HepG2 (cell line): ENCODE measurements around the gene ZNF428. TPM values are rescaled to one million over a fixed set of nuclear protein-coding genes. Genes with fewer than 3 reads are reported as not detected.

Source experiments
- ATAC-seq: fragments of 200-7000 bp; cut with Tn5 transposase; 3 replicates; pipeline ENCODE4 v1.9.1; 2020; ENCODE audit warnings: mild to moderate bottlenecking, moderate library complexity
- Bru-seq: library from RNA; stranded (reverse); fragments of 400-500 nt; gene quantifications from one replicate; lab custom pipeline; 2021; lab: Mats Ljungman, UMichigan
- BruChase-seq, 2 experiments: library from RNA; stranded (reverse); fragments of 400-500 nt; gene quantifications; one replicate each; lab custom pipeline; 2021; lab: Mats Ljungman, UMichigan
- BruUV-seq: library from RNA; stranded (reverse); fragments of 400-500 nt; replicated peaks from 2 replicates; lab custom pipeline; 2021; lab: Mats Ljungman, UMichigan
- CTCF ChIA-PET: fragments of 300-600 bp; formaldehyde crosslinking; extraction: SDS; loops from one replicate; lab custom pipeline; 2021; ENCODE audit warnings: low total read pairs, inconsistent platforms, low intra/inter-chr PET ratio; lab: Yijun Ruan, JAX
- POLR2A ChIA-PET: fragments of 350-600 bp; sonication (Branson Sonifier 250); formaldehyde crosslinking; loops from one replicate; lab custom pipeline; 2020; ENCODE audit warnings: antibody characterized with exemption, inconsistent platforms; lab: Yijun Ruan, JAX
- DNase-seq: peaks from one replicate; pipeline ENCODE4 v3.0.0-alpha.2; 2015; ENCODE audit warnings: low spot score
- FAIRE-seq: peaks from 3 replicates; lab custom pipeline; 2011; peaks lifted over from hg19 to GRCh38; lab: Jason Lieb, UNC
- H2AFZ ChIP-seq: one replicate; pipeline ENCODE4 v1.6.1; 2011; ENCODE audit warnings: low read length, inconsistent platforms
- H3K27ac ChIP-seq: fragments of 300-600 bp; 3 replicates; pipeline ENCODE4 v1.8.0; 2011; ENCODE audit warnings: mixed run types, mild to moderate bottlenecking, mixed read lengths, low read length, inconsistent platforms; ENCODE audit not compliant: insufficient read depth; ENCODE audit errors: extremely low read length
- H3K27me3 ChIP-seq, 2 experiments: fragments of 200-600 bp in 1 of 2; 2 replicates in 1 of 2; 3 replicates in 1 of 2; pipeline versions ENCODE4 v1.6.0 to v1.8.0; 2011; ENCODE audit warnings: low read length in 2 of 2, mild to moderate bottlenecking in 2 of 2, moderate library complexity in 2 of 2, inconsistent platforms in 1 of 2; ENCODE audit not compliant: insufficient read depth in 2 of 2, control insufficient read depth in 1 of 2
- H3K36me3 ChIP-seq, 2 experiments: fragments of 200-600 bp in 1 of 2; replicated peaks in 1 of 2; 2 replicates in 1 of 2; 3 replicates in 1 of 2; pipeline versions ENCODE4 v1.5.1 to v1.8.0; 2011; ENCODE audit warnings: low read length in 2 of 2, inconsistent platforms in 1 of 2; ENCODE audit not compliant: insufficient read depth in 2 of 2, control insufficient read depth in 1 of 2
- H3K4me1 ChIP-seq: 2 replicates; pipeline ENCODE4 v1.5.1; 2012; ENCODE audit warnings: low read length, inconsistent platforms; ENCODE audit not compliant: insufficient read depth
- H3K4me2 ChIP-seq: 2 replicates; pipeline ENCODE4 v1.6.0; 2011; ENCODE audit warnings: low read depth, low read length, inconsistent platforms
- H3K4me3 ChIP-seq, 3 experiments: fragments of 200-600 bp in 1 of 3; sonication (generic), shearing (Covaris generic) in 1 of 3; replicated peaks in 1 of 3; 2 replicates each; pipeline ENCODE4 v1.5.1; 2011 to 2016; ENCODE audit warnings: low read length in 3 of 3, inconsistent platforms in 2 of 3, low read depth in 2 of 3, mild to moderate bottlenecking in 2 of 3, control low read depth in 1 of 3, mixed read lengths in 1 of 3; ENCODE audit not compliant: insufficient read depth in 1 of 3
- H3K79me2 ChIP-seq: one replicate; pipeline ENCODE4 v1.6.1; 2011; ENCODE audit warnings: low read length, inconsistent platforms; ENCODE audit not compliant: insufficient read depth
- H3K9ac ChIP-seq: 2 replicates; pipeline ENCODE4 v1.6.0; 2011; ENCODE audit warnings: mild to moderate bottlenecking, low read depth, low read length, inconsistent platforms; ENCODE audit not compliant: insufficient read depth
- H3K9me3 ChIP-seq: 2 replicates; pipeline ENCODE4 v1.5.1; 2012; ENCODE audit warnings: mild to moderate bottlenecking, low read length
- H4K20me1 ChIP-seq: 2 replicates; pipeline ENCODE4 v1.6.0; 2011; ENCODE audit warnings: inconsistent platforms, mild to moderate bottlenecking, low read length, moderate library complexity; ENCODE audit not compliant: insufficient read depth
- ARNTL ChIP-seq: sonication (generic); formaldehyde crosslinking; IDR thresholded peaks from 2 replicates; pipeline ENCODE4 v1.4.0; 2020; ENCODE audit warnings: mild to moderate bottlenecking, missing genetic modification reagents
- ATRX ChIP-seq: sonication (generic); formaldehyde crosslinking; IDR thresholded peaks from 2 replicates; pipeline ENCODE4 v1.4.0; 2020; ENCODE audit warnings: missing genetic modification reagents, borderline replicate concordance
- CAMTA2 ChIP-seq: sonication (generic); formaldehyde crosslinking; IDR thresholded peaks from 2 replicates; pipeline ENCODE4 v1.4.0; 2020; ENCODE audit warnings: mild to moderate bottlenecking, missing genetic modification reagents, borderline replicate concordance
- ELF1 ChIP-seq: sonication (generic); formaldehyde crosslinking; IDR thresholded peaks from 2 replicates; pipeline ENCODE4 v1.4.0; 2020; ENCODE audit warnings: missing genetic modification reagents
- FOXA1 ChIP-seq, 2 experiments: fragments of 450-650 bp in 1 of 2; sonication (generic) in 1 of 2; formaldehyde crosslinking in 1 of 2; IDR thresholded peaks; 2 replicates each; pipeline versions ENCODE4 v1.4.0 to v1.6.1; 2016 to 2020; ENCODE audit warnings: missing genetic modification reagents in 1 of 2
- FOXC1 ChIP-seq: sonication (generic); formaldehyde crosslinking; IDR thresholded peaks from 2 replicates; pipeline ENCODE4 v1.8.0; 2022; ENCODE audit warnings: mild to moderate bottlenecking, missing genetic modification reagents, borderline replicate concordance
- HMG20A ChIP-seq: IDR thresholded peaks from 2 replicates; pipeline ENCODE4 v1.6.1; 2016; ENCODE audit warnings: borderline replicate concordance
- MXD1 ChIP-seq: sonication (generic); formaldehyde crosslinking; IDR thresholded peaks from 2 replicates; pipeline ENCODE4 v1.4.0; 2020; ENCODE audit warnings: mild to moderate bottlenecking, missing genetic modification reagents
- PBX3 ChIP-seq: sonication (generic); formaldehyde crosslinking; IDR thresholded peaks from 2 replicates; pipeline ENCODE4 v1.8.1; 2023; ENCODE audit warnings: missing genetic modification reagents, inconsistent platforms, borderline replicate concordance
- RBM39 ChIP-seq: fragments of 200-400 bp; formaldehyde crosslinking; IDR thresholded peaks from one replicate; pipeline ENCODE4 v1.6.1; 2018; ENCODE audit warnings: antibody characterized with exemption, mild to moderate bottlenecking, low read depth, low read length; ENCODE audit not compliant: poor library complexity, severe bottlenecking
- SALL1 ChIP-seq: sonication (generic); formaldehyde crosslinking; IDR thresholded peaks from 2 replicates; pipeline ENCODE4 v1.8.0; 2022; ENCODE audit warnings: mild to moderate bottlenecking, missing genetic modification reagents
- SP140L ChIP-seq: sonication (generic); formaldehyde crosslinking; IDR thresholded peaks from 2 replicates; pipeline ENCODE4 v1.4.0; 2020; ENCODE audit warnings: missing genetic modification reagents, borderline replicate concordance
- ZNF556 ChIP-seq: sonication (generic); formaldehyde crosslinking; IDR thresholded peaks from 2 replicates; pipeline ENCODE4 v1.4.0; 2020; ENCODE audit warnings: mild to moderate bottlenecking, missing genetic modification reagents, borderline replicate concordance
- ZNF776 ChIP-seq: sonication (generic); formaldehyde crosslinking; IDR thresholded peaks from 2 replicates; pipeline ENCODE4 v1.4.0; 2020; ENCODE audit warnings: mild to moderate bottlenecking, missing genetic modification reagents
- WGBS: methylation state at CpG from one replicate; pipeline ENCODE4 v1.1.6; 2017; ENCODE audit warnings: low lambda C conversion rate; 5-methylcytosine and 5-hydroxymethylcytosine counted together
- in situ Hi-C: cut with HindIII; loops from 2 replicates; pipeline ENCODE4 v1.10.0; 2017; ENCODE audit warnings: low pct_unique_long_range_greater_than_20kb; ENCODE audit not compliant: extremely low pct_ligation_motif_present
- intact Hi-C: fragments of 100-400 bp; cut with micrococcal nuclease; formaldehyde crosslinking; loops from one replicate; pipeline ENCODE4 v1.10.0; 2022; ENCODE audit not compliant: unreplicated experiment
- long read RNA-seq, 2 experiments: library from RNA in 1 of 2; library from polyadenylated mRNA in 1 of 2; stranded (forward) in 1 of 2; unstranded in 1 of 2; transcript quantifications; one replicate each; pipeline ENCODE4 v2.0.0, GENCODE V29; 2019 to 2022
- polyA minus RNA-seq, 3 experiments: library from RNA; depleted of rRNA, polyadenylated mRNA; stranded (reverse); fragments of >200 nt; gene quantifications; 2 replicates each; pipeline ENCODE4 v1.2.3, GENCODE V29; 2011; ENCODE audit warnings: low replicate concordance in 1 of 3
- polyA plus RNA-seq, 8 experiments: library from polyadenylated mRNA; depleted of rRNA in 3 of 8; stranded (reverse) in 7 of 8; unstranded in 1 of 8; fragments of >200 nt; fragmentation: Illumina TruSeq in 4 of 8; extraction: Trizol in 4 of 8; gene quantifications; 2 replicates each; pipeline versions ENCODE4 v1.2.1 to v1.2.3, GENCODE V29; 2011 to 2016; ENCODE audit warnings: low read depth in 4 of 8, missing spikeins in 1 of 8, mixed read lengths in 1 of 8; ENCODE audit not compliant: insufficient read depth in 1 of 8
- total RNA-seq, 5 experiments: library from RNA; depleted of rRNA; stranded (reverse); fragments of >200 nt; fragmentation: Illumina TruSeq; extraction: Trizol; gene quantifications; 2 replicates each; pipeline ENCODE4 v1.2.3, GENCODE V29; 2016; ENCODE audit warnings: low read depth in 1 of 5

Gene ZNF428
- total RNA-seq (2016; rRNA removed; fragmentation: Illumina TruSeq; extraction: Trizol) = 24.0 and 26.9 TPM in 2 replicates
- total RNA-seq (2016; cell fraction: cytosol; rRNA removed; fragmentation: Illumina TruSeq; extraction: Trizol; ENCODE audit: low read depth) = 19.4 and 25.5 TPM in 2 replicates
- total RNA-seq (2016; cell fraction: insoluble cytoplasmic fraction; rRNA removed; fragmentation: Illumina TruSeq; extraction: Trizol) = 20.7 and 27.4 TPM in 2 replicates
- 23.9 and 34.3 TPM in 2 replicates for total RNA-seq (2016; cell fraction: membrane; rRNA removed; fragmentation: Illumina TruSeq; extraction: Trizol)
- total RNA-seq (2016; cell fraction: nucleus; rRNA removed; fragmentation: Illumina TruSeq; extraction: Trizol) = 6.5 and 9.5 TPM in 2 replicates
- polyA plus RNA-seq (2011; rRNA removed) = 10.4 and 11.5 TPM in 2 replicates
- 8.0 and 12.3 TPM in 2 replicates for polyA plus RNA-seq (2011; cell fraction: cytosol; rRNA removed)
- 6.0 and 6.2 TPM in 2 replicates for polyA plus RNA-seq (2011; cell fraction: nucleus; rRNA removed)
- 11.5 and 12.7 TPM in 2 replicates for polyA plus RNA-seq (2012)
- polyA plus RNA-seq (2016; cell fraction: cytosol; fragmentation: Illumina TruSeq; extraction: Trizol; ENCODE audit: low read depth) = 19.6 and 22.2 TPM in 2 replicates
- 27.6 and 28.2 TPM in 2 replicates for polyA plus RNA-seq (2016; cell fraction: insoluble cytoplasmic fraction; fragmentation: Illumina TruSeq; extraction: Trizol; ENCODE audit: low read depth)
- 25.6 and 28.5 TPM in 2 replicates for polyA plus RNA-seq (2016; cell fraction: membrane; fragmentation: Illumina TruSeq; extraction: Trizol; ENCODE audit: low read depth)
- polyA plus RNA-seq (2016; cell fraction: nucleus; fragmentation: Illumina TruSeq; extraction: Trizol; ENCODE audit: insufficient read depth, low read depth) = 19.8 and 22.6 TPM in 2 replicates
- polyA minus RNA-seq (2011; rRNA and poly(A)+ RNA removed; ENCODE audit: low replicate concordance) = 3.2 and 7.4 TPM in 2 replicates
- polyA minus RNA-seq (2011; cell fraction: cytosol; rRNA and poly(A)+ RNA removed) = 4.6 and 4.9 TPM in 2 replicates
- 2.1 and 4.6 TPM in 2 replicates for polyA minus RNA-seq (2011; cell fraction: nucleus; rRNA and poly(A)+ RNA removed)
- Bru-seq, nascent RNA = percentile 53 among the genes with signal in this experiment
- BruChase-seq, experiment 1, labeled RNA remaining after a 6-hour chase = percentile 66 among the genes with signal in this experiment
- BruChase-seq, experiment 2, labeled RNA remaining after a 2-hour chase = percentile 53 among the genes with signal in this experiment
- long read RNA-seq, experiment 1, transcript ZNF428-201 (3 exons, 1,412 nt) = major isoform, 18 of 19 reads
- long read RNA-seq, experiment 1, partial matches to known transcripts = 1 of 19 reads
- long read RNA-seq, experiment 1, other reads (novel, unspliced or antisense) = 0 of 19 reads
- long read RNA-seq, experiment 2, transcript ZNF428-201 (3 exons, 1,412 nt) = major isoform, 71 of 108 reads
- long read RNA-seq, experiment 2, partial matches to known transcripts = 23 of 108 reads
- long read RNA-seq, experiment 2, other reads (novel, unspliced or antisense) = 8 of 108 reads

GRCh38 chr19:43619262-43620060, at the start of gene ZNF428:
Gene ZNF428, minus strand, starts transcription at chr19:43619629. Its CDS starts 5,325 bp downstream, at chr19:43614304.
- ChIA-PET CTCF (no interaction called here), POLR2A (interaction anchor here (0.7 kb wide), 1 partner anchor 49 kb away, joined by 4 read pairs; no protein-coding TSS in a partner anchor)
- Histone ChIP-seq H3K9me3 (no peaks in the 10 kb centered on the region), H3K27ac (peak within 1 kb of the TSS; percentile 96), H3K9ac (peak within 1 kb of the TSS; percentile 88), H4K20me1 (no peaks in the 10 kb centered on the region), H3K27me3 (no peaks in the 10 kb centered on the region), H3K79me2 (peaks cover 14% of the 10 kb centered on the region), H3K36me3 (0 out of 5 replicates have a peak, but pooled peaks cover 0 to 2% of the 10 kb centered on the region in 2 experiments), H2AFZ (peak within 1 kb of the TSS; percentile 82), H3K4me3 (peak within 1 kb of the TSS; percentile 60 to 81 (median 61)), H3K4me1 (peaks cover 24% of the 10 kb centered on the region), H3K4me2 (peak within 1 kb of the TSS; percentile 96)
- no TSS peak for BruUV-seq
- in situ Hi-C loops (no loop called here), intact Hi-C loops (loop anchor here (2.0 kb wide), 1 partner anchor 15 kb away; no protein-coding TSS in a partner anchor)
- DNase-seq = peak; percentile 87
- ATAC-seq = peak; percentile 92
- FAIRE-seq = no peak
- WGBS = under 1% methylated on average over 41 of the region's 81 CpGs
- TF ChIP-seq ELF1 (CRISPR knock-in tag) = no peak; the same call in 1 of the 2 replicates
- 0 out of 2 replicates have a peak, but pooled peaks have one; percentile 76 for TF ChIP-seq CAMTA2 (CRISPR knock-in tag)
- peak; percentile 96 for TF ChIP-seq ZNF556 (CRISPR knock-in tag)
- TF ChIP-seq FOXA1 (IDR thresholded peaks at IDR 0.05) = no peak
- no peak for TF ChIP-seq FOXA1 (CRISPR knock-in tag; IDR thresholded peaks at IDR 0.05)
- TF ChIP-seq ARNTL (CRISPR knock-in tag) = no peak; the same call in 1 of the 2 replicates
- peak; percentile 94 for TF ChIP-seq FOXC1 (CRISPR knock-in tag)
- TF ChIP-seq SALL1 (CRISPR knock-in tag) = peak; percentile 27; the same call in 1 of the 2 replicates
- no peak for TF ChIP-seq SP140L (CRISPR knock-in tag)
- no peak for TF ChIP-seq HMG20A (CRISPR knock-in tag)
- TF ChIP-seq ATRX (CRISPR knock-in tag) = 0 out of 2 replicates have a peak, but pooled peaks have one; percentile 7
- peak; percentile 96; the same call in 1 of the 2 replicates for TF ChIP-seq ZNF776 (CRISPR knock-in tag)
- TF ChIP-seq MXD1 (CRISPR knock-in tag) = peak; percentile 92
- no peak for TF ChIP-seq RBM39
- TF ChIP-seq PBX3 (CRISPR knock-in tag) = peak; percentile 39; the same call in 1 of the 2 replicates
